ENCODE measurements around the gene TIAL1.

The TIAL1 gene

GRCh38 chr10:119526621-119527592, 69.9 kb downstream of the TIAL1 start:
- TF ChIP-seq, protein P1, sequence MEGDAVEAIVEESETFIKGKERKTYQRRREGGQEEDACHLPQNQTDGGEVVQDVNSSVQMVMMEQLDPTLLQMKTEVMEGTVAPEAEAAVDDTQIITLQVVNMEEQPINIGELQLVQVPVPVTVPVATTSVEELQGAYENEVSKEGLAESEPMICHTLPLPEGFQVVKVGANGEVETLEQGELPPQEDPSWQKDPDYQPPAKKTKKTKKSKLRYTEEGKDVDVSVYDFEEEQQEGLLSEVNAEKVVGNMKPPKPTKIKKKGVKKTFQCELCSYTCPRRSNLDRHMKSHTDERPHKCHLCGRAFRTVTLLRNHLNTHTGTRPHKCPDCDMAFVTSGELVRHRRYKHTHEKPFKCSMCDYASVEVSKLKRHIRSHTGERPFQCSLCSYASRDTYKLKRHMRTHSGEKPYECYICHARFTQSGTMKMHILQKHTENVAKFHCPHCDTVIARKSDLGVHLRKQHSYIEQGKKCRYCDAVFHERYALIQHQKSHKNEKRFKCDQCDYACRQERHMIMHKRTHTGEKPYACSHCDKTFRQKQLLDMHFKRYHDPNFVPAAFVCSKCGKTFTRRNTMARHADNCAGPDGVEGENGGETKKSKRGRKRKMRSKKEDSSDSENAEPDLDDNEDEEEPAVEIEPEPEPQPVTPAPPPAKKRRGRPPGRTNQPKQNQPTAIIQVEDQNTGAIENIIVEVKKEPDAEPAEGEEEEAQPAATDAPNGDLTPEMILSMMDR (IDR thresholded peaks at IDR 0.05; ENCODE audit: insufficient read depth, low read depth, low read length, missing control alignments), result peak; percentile 23
- DNase-seq (ENCODE audit: low read depth), result no peak
- H3K4me3 ChIP-seq (ENCODE audit: low read length), result no peak overlapping the region

DNA sequence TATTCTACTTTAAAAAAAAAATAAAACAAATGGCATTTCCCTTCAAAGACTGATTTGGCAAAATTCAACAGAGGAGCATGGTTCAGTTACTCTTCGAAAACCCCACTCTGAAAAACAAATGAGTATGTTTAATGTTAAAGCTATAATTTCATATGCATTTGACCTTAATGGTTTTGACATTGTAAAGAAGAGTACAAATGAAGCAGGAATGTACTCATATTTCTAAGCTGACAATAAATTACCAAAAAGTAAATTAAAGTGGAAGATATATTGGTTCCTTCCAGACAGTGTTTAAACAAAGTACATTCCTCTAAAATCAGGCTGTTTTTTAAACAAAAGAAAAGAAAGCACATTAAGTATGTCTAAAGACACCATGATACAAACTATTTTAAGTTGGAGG, 70.6 kb downstream of the TIAL1 start:
- no peak overlapping the region for H3K4me3 ChIP-seq (ENCODE audit: low read length)
- DNase-seq (ENCODE audit: low read depth), result no peak
- TF ChIP-seq, protein P1 (IDR thresholded peaks at IDR 0.05; ENCODE audit: insufficient read depth, low read depth, low read length, missing control alignments), result no peak

DNA sequence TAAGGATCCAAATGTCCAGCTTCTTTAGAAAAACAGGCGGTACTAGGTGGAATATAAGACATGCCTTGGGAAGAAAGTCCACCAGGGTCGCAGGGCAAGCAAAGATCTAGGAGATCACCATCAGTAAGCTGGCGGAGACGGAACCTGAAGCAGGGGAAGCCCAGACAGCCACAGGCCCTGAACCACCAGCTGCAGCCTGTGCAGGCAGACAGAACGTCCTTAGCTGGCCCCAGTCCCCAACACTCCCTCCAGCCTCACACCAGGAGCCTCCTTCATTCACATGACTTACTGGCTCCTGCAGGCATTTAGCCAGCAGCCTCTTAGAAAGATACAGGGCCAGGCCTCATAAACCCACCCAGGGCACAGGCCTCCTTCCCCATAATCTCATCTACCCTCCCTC, 71.6 kb downstream of the TIAL1 start:
- no peak overlapping the region for H3K4me3 ChIP-seq (ENCODE audit: low read length)
- DNase-seq (ENCODE audit: low read depth), result no peak
- TF ChIP-seq, protein P1 (IDR thresholded peaks at IDR 0.05; ENCODE audit: insufficient read depth, low read depth, low read length, missing control alignments), result no peak

- H3K4me3 ChIP-seq (ENCODE audit: low read length), result no peak overlapping the region
- TF ChIP-seq, protein P1 (IDR thresholded peaks at IDR 0.05; ENCODE audit: insufficient read depth, low read depth, low read length, missing control alignments), result no peak
- DNase-seq (ENCODE audit: low read depth), result no peak
These were observed 72.1 kb downstream of the TIAL1 start for GRCh38 chr10:119524720-119525070.

DNA sequence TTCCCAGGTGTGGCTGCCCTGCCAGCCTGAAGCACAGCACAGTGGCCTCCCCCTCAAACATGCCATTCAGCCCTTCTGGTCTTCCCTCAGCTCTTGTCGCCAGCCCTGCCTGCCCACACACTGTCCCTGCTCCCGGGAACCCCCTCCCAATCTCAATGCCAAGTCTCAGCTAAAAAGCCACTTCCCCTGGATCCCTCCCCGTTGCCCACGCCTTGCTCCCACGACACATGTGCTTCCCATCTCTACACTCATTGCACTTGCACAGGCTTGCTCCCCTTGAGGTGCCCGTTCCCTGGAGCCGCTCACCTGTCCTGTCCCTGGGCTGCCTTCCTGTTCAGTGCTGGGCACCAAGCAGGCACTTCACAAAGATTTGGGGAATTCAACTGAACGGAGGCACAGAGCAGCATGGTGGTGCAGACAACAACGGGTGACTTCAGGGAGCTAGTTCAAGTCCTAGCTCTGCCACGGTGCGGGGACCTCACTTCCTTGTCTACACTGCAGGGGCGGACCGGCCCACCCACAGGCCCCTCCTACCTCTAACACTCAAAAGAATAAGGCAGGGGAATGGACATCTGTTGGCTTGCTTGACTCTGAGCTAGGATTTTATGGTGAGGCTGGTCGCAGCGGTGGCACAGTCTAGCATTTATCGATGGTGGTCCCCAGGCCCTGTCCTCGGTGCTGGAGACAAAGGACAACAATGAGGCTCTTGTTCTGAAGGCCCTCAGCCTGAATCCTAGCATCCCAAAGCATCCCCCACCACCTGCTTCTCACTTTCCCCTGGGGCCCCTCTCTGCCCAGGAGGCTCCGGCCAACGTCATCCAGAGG, 72.7 kb downstream of the TIAL1 start:
- TF ChIP-seq, protein P1 (IDR thresholded peaks at IDR 0.05; ENCODE audit: insufficient read depth, low read depth, low read length, missing control alignments), result no peak
- H3K4me3 ChIP-seq (ENCODE audit: low read length), result no peak overlapping the region
- peak; percentile 13 for DNase-seq (ENCODE audit: low read depth)
